ENCODE data around the gene ASPSCR1. TPM values are rescaled to one million over a fixed set of nuclear protein-coding genes. Genes with fewer than 3 reads are reported as not detected.

Gene ASPSCR1
- total and polyA plus RNA-seq, 2 of the 4 experiments (the other 2 are of a cell fraction), result 7.2 to 17.2 TPM

GRCh38 chr17:81932333-81932983 is 45.0 kb upstream of the ASPSCR1 start:
- DNase-seq, result no peak
- Histone ChIP-seq H3K23ac (ENCODE audit: low read depth, low read length) (no peak overlapping the region), H3K4me2 (ENCODE audit: low read depth, low read length) (no peak overlapping the region), H3K27ac (ENCODE audit: insufficient read depth, low read length) (no peak overlapping the region), H2BK15ac (ENCODE audit: low read depth, low read length) (no peak overlapping the region), H3K4me1 (ENCODE audit: control insufficient read depth, insufficient read depth, low read length) (peaks cover 10% of the 10 kb centered on the region), H3K14ac (replicated peaks; ENCODE audit: low read depth, low read length) (no peak overlapping the region; the same call in 1 of the 2 replicates), H3K56ac (ENCODE audit: extremely low read depth, insufficient read depth, low read length) (no peak overlapping the region), H2BK5ac (ENCODE audit: low read depth, low read length, poor library complexity, severe bottlenecking) (no peak overlapping the region), H4K5ac (ENCODE audit: low read depth, low read length) (no peak overlapping the region), H4K20me1 (ENCODE audit: insufficient read depth, low read length) (peaks cover 11% of the 10 kb centered on the region), H2BK120ac (ENCODE audit: low read depth, low read length) (no peak overlapping the region), H3K27me3 (ENCODE audit: control insufficient read depth, insufficient read depth, low read length) (no peaks in the 10 kb centered on the region), H3K4me3 (ENCODE audit: insufficient read depth, low read depth, low read length) (no peak overlapping the region), H2AK5ac (ENCODE audit: low read depth, low read length) (no peak overlapping the region), H3K18ac (ENCODE audit: low read depth, low read length) (no peak overlapping the region), H3K79me1 (ENCODE audit: low read depth in 1 of 2, low read length in 2 of 2) (peaks cover 18 to 49% of the 10 kb centered on the region in 2 experiments), H2AK9ac (replicated peaks; ENCODE audit: low read depth, low read length, poor library complexity) (peak overlapping the region; percentile 52), H4K8ac (ENCODE audit: low read depth in 2 of 2, low read length in 2 of 2) (no peak overlapping the region), H3K9ac (ENCODE audit: low read depth, low read length) (no peak overlapping the region), H3K9me3 (ENCODE audit: control insufficient read depth, insufficient read depth, low read length) (no peaks in the 10 kb centered on the region), H4K91ac (ENCODE audit: insufficient read depth, low read depth, low read length) (no peak overlapping the region), H3K9me1 (ENCODE audit: insufficient read depth, low read length) (peaks cover 8% of the 10 kb centered on the region), H2AFZ (replicated peaks; ENCODE audit: low read length, poor library complexity) (no peak overlapping the region), H3K36me3 (ENCODE audit: control insufficient read depth, insufficient read depth, low read length) (peaks cover 27% of the 10 kb centered on the region; the same call in 1 of the 2 replicates), H2BK20ac (ENCODE audit: low read depth, low read length) (no peak overlapping the region), H3K4ac (ENCODE audit: low read depth, low read length) (no peak overlapping the region)
- WGBS, 2 experiments (ENCODE audit: extremely low coverage in 2 of 2, insufficient read length in 1 of 2), result no CpG with 5 or more reads among the region's 9 CpGs
- no peak for ATAC-seq (ENCODE audit: low read depth)
- intact Hi-C loops (cut with micrococcal nuclease) (no loop called here), in situ Hi-C loops (cut with MboI; ENCODE audit: low sequenced_read_pairs) (no loop called here), dilution Hi-C loops (cut with HindIII; ENCODE audit: low sequenced_read_pairs, unreplicated experiment) (no loop called here)
- TSS peak; percentile 93 for BruUV-seq (replicated peaks)
- POLR2A ChIA-PET (ENCODE audit: unreplicated experiment), result no interaction called here
- CTCF ChIA-PET, result no interaction called here
- no peak for TF ChIP-seq CHD1 (IDR thresholded peaks at IDR 0.05; ENCODE audit: low read depth, low read length)
- no peak for TF ChIP-seq RCOR1 (IDR thresholded peaks at IDR 0.05; ENCODE audit: insufficient replicate concordance, low read length)
- TF ChIP-seq BHLHE40 (IDR thresholded peaks at IDR 0.05; ENCODE audit: low read depth, low read length), result no peak
- no peak for TF ChIP-seq NFE2L2 (IDR thresholded peaks at IDR 0.05; ENCODE audit: low read depth, low read length)
- no peak for TF ChIP-seq MAFK (IDR thresholded peaks at IDR 0.05; ENCODE audit: low read depth, low read length)
